ENCODE data around the gene ANTXR2.

GRCh38 chr4:80042821-80043220 lies 30.2 kb downstream of the ANTXR2 start:
- no peak for TF ChIP-seq EZH2 (IDR thresholded peaks at IDR 0.05; ENCODE audit: low read length, missing control alignments)
- TF ChIP-seq CTCF (conservative IDR thresholded peaks at IDR 0.05 in 1 of 2, IDR thresholded peaks at IDR 0.05 in 1 of 2; ENCODE audit: low read depth in 1 of 2, low read length in 2 of 2) = no peak

Data from fibroblast of lung (primary cell).